Measurements from ENCODE around the gene UBR4. TPM values are rescaled to one million over a fixed set of nuclear protein-coding genes. Genes with fewer than 3 reads are reported as not detected.

UBR4 gene
- total RNA-seq, 4 donors from 2014 or later: 193 to 292 (median 229) TPM

GRCh38 chr1:19040010-19040680 lies 169.9 kb downstream of the UBR4 start:
- Histone ChIP-seq H3K36me3 (no peaks in the 10 kb centered on the region), H3K4me3 (no peak overlapping the region), H3K4me1 (no peaks in the 10 kb centered on the region), H3K27me3 (no peaks in the 10 kb centered on the region), H3K9me3 (no peaks in the 10 kb centered on the region), H3K27ac (no peak overlapping the region)
- TF ChIP-seq POLR2A (IDR thresholded peaks at IDR 0.05) (no peak), CTCF (IDR thresholded peaks at IDR 0.05) (no peak)
- DNase-seq: peak in 1 of 3 donors; percentile 38

- H3K4me3 ChIP-seq: no peak overlapping the region
- no peak for TF ChIP-seq POLR2A (IDR thresholded peaks at IDR 0.05)
- no peak for TF ChIP-seq CTCF (IDR thresholded peaks at IDR 0.05)
- no peaks in the 10 kb centered on the region for H3K4me1 ChIP-seq
- H3K36me3 ChIP-seq: no peaks in the 10 kb centered on the region
- no peaks in the 10 kb centered on the region for H3K9me3 ChIP-seq
- no peak overlapping the region for H3K27ac ChIP-seq
- DNase-seq: peak in 1 of 3 donors; percentile 2
- no peaks in the 10 kb centered on the region for H3K27me3 ChIP-seq
Observed at GRCh38 chr1:19038732-19039131, 171.3 kb downstream of the UBR4 start.

- Histone ChIP-seq H3K4me3 (no peak overlapping the region), H3K27ac (no peak overlapping the region), H3K9me3 (no peaks in the 10 kb centered on the region), H3K27me3 (no peaks in the 10 kb centered on the region), H3K4me1 (no peaks in the 10 kb centered on the region), H3K36me3 (no peaks in the 10 kb centered on the region)
- TF ChIP-seq POLR2A (IDR thresholded peaks at IDR 0.05) (no peak), CTCF (IDR thresholded peaks at IDR 0.05) (no peak)
- DNase-seq: peak in 1 of 3 donors; percentile 25
Observed at GRCh38 chr1:19038096-19038495, 172.0 kb downstream of the UBR4 start.

GRCh38 chr1:19037659-19038058 lies 172.4 kb downstream of the UBR4 start:
- no peaks in the 10 kb centered on the region for H3K4me1 ChIP-seq
- peak in 1 of 3 donors; percentile 17 for DNase-seq
- H3K9me3 ChIP-seq: no peaks in the 10 kb centered on the region
- no peak overlapping the region for H3K27ac ChIP-seq
- H3K4me3 ChIP-seq: no peak overlapping the region
- TF ChIP-seq POLR2A (IDR thresholded peaks at IDR 0.05) (no peak), CTCF (IDR thresholded peaks at IDR 0.05) (no peak)
- no peaks in the 10 kb centered on the region for H3K27me3 ChIP-seq
- no peaks in the 10 kb centered on the region for H3K36me3 ChIP-seq

- Histone ChIP-seq H3K27ac (no peak overlapping the region), H3K27me3 (no peaks in the 10 kb centered on the region), H3K9me3 (no peaks in the 10 kb centered on the region), H3K36me3 (no peaks in the 10 kb centered on the region), H3K4me3 (no peak overlapping the region), H3K4me1 (no peaks in the 10 kb centered on the region)
- TF ChIP-seq POLR2A (IDR thresholded peaks at IDR 0.05): no peak
- TF ChIP-seq CTCF (IDR thresholded peaks at IDR 0.05): no peak
- DNase-seq: peak in 1 of 3 donors; percentile 10
Observed at GRCh38 chr1:19036813-19037605, 173.1 kb downstream of the UBR4 start.

Measured in Peyer's patch (tissue), 4 donors.